Activated CD4-positive, alpha-beta T cell treated with anti-CD3 and anti-CD28 coated beads for 36 hours (primary cell): ENCODE results near the gene ATG5. TPM values are rescaled to one million over a fixed set of nuclear protein-coding genes. Genes with fewer than 3 reads are reported as not detected.
A peak's percentile ranks its signal among the peaks of the same experiment; 100 is the strongest.

Source experiments
- ATAC-seq: fragments of 200-7000 bp; cut with Tn5 transposase; one replicate; pipeline ENCODE4 v1.10.0; 2021; ENCODE audit warnings: mild to moderate bottlenecking, moderate library complexity
- CTCF ChIA-PET: fragments of 350-600 bp; sonication (Branson Sonifier 250); formaldehyde crosslinking; loops from one replicate; lab custom pipeline; 2021; ENCODE audit warnings: antibody characterized with exemption; lab: Charles Lee
- POLR2A ChIA-PET: fragments of 350-600 bp; sonication (Branson Sonifier 250); formaldehyde crosslinking; loops from one replicate; lab custom pipeline; 2021; ENCODE audit warnings: antibody characterized with exemption, inconsistent platforms; lab: Charles Lee
- DNase-seq: peaks from one replicate; pipeline ENCODE4 v3.0.0-alpha.2; 2020
- H3K27ac Mint-ChIP-seq: one replicate; pipeline ENCODE4 v1.8.0; 2021; ENCODE audit warnings: mixed read lengths
- H3K27me3 Mint-ChIP-seq: one replicate; pipeline ENCODE4 v1.8.0; 2021; ENCODE audit warnings: mixed read lengths
- H3K36me3 Mint-ChIP-seq: one replicate; pipeline ENCODE4 v1.8.0; 2021; ENCODE audit warnings: low read depth, mixed read lengths
- H3K4me1 Mint-ChIP-seq: one replicate; pipeline ENCODE4 v1.8.0; 2021; ENCODE audit warnings: mixed read lengths
- H3K4me3 Mint-ChIP-seq: one replicate; pipeline ENCODE4 v1.8.0; 2021; ENCODE audit warnings: mild to moderate bottlenecking, moderate library complexity, mixed read lengths
- H3K9me3 Mint-ChIP-seq: one replicate; pipeline ENCODE4 v1.8.0; 2021; ENCODE audit warnings: low read depth, mixed read lengths
- intact Hi-C, 2 experiments: fragments of 100-400 bp; cut with DNase I in 1 of 2; cut with micrococcal nuclease in 1 of 2; formaldehyde crosslinking; loops; one replicate each; pipeline versions ENCODE4 v1.14.2 to v1.15.1; 2022 to 2024; cut with DNase I, micrococcal nuclease
- total RNA-seq, 2 experiments: library from RNA; stranded (reverse); gene quantifications; one replicate each; pipeline ENCODE4 v1.2.3, GENCODE V29; 2021

Gene ATG5
- total RNA-seq, 2 experiments from 2014 or later: 27.2 to 31.6 TPM

GRCh38 chr6:106356378-106356777 is 30.8 kb upstream of the ATG5 start:
- POLR2A ChIA-PET: interaction anchor here (0.6 kb wide), 1 partner anchor 671 kb away, joined by 5 read pairs; no protein-coding TSS in a partner anchor
- CTCF ChIA-PET: interaction anchor here (0.8 to 1.7 kb wide), 3 partner anchors 17 to 82 kb away, joined by 3 to 6 read pairs (median 5); no protein-coding TSS in a partner anchor
- no peak overlapping the region for H3K27ac Mint-ChIP-seq
- H3K27me3 Mint-ChIP-seq: peaks cover 54% of the 10 kb centered on the region
- peaks cover 3% of the 10 kb centered on the region for H3K9me3 Mint-ChIP-seq
- no peak overlapping the region for H3K4me3 Mint-ChIP-seq
- intact Hi-C loops: no loop called here
- ATAC-seq (no peak), DNase-seq (no peak)
- H3K4me1 Mint-ChIP-seq: peaks cover 11% of the 10 kb centered on the region
- no peaks in the 10 kb centered on the region for H3K36me3 Mint-ChIP-seq

DNA sequence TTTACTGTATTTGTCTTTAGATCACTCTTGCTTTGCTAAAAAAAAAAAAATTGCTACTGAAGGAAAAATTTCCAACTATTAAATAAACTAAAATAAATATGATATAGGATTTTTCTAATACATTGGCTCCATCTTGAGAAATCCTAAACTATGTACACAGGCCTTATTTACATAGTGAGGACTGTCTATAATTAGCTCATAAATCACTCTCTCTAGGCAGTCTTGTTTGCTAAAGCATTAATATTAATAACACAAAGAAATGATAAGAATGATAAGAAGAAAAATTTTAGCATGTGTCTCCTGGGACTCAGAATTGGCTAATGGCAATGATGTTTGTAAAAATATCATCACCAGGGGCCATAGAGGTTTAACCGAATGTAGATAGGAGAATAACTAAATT is 21.7 kb upstream of the ATG5 start:
- POLR2A ChIA-PET: no interaction called here
- H3K4me1 Mint-ChIP-seq: no peaks in the 10 kb centered on the region

DNA sequence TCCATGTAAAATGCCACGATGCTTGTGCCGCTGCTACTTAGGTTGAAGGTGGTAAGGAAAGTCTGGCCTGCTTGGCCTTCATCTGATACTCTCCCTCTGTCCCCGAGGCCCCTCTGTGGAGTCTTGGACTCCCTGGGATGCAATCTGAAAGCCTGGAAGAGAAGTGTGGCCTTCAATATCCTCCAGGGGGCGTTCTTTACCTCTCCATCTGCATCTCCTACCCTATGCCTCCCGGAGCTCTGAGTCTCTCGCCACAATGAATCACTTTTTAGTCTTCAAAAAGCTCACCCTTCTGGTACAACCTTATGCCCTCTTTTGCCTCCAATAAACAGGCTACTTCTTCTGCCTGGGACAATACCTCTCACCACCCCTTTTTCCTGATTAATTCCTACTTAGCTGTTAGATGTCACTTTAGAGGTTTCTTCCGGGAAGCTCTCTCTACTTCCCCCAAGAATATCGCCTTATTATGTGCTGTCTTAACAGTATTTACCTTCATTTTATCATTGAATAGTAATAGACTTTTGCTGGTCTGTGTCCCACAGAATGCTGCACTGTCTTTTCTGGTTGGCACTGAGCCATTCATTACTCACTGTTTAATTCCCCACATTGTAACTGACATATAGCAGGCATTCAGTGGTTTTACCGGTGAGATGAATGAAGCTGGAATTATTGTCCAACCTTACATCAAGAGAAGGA is 13.9 kb upstream of the ATG5 start:
- intact Hi-C loops: loop anchor here (1.0 to 5.0 kb wide), 6 partner anchors 21 to 658 kb away; partner anchors contain the start of gene CRYBG1 (in 1 of the 2)
- Mint-ChIP-seq H3K36me3 (no peaks in the 10 kb centered on the region), H3K4me3 (no peak overlapping the region), H3K9me3 (no peaks in the 10 kb centered on the region), H3K27ac (no peak overlapping the region), H3K27me3 (peaks cover 34% of the 10 kb centered on the region), H3K4me1 (peaks cover 5% of the 10 kb centered on the region)
- ChIA-PET POLR2A (interaction anchor here (0.7 kb wide), 1 partner anchor 12 kb away, joined by 3 read pairs; no protein-coding TSS in a partner anchor), CTCF (interaction anchor here (0.6 to 2.5 kb wide), 48 partner anchors 8 to 902 kb away, joined by 3 to 16 read pairs (median 4); partner anchors contain the start of genes ATG5 and CRYBG1)
- DNase-seq: peak; percentile 68
- peak; percentile 98 for ATAC-seq

More for the DNA sequence above, 21.7 kb upstream of the ATG5 start:
- intact Hi-C loops: no loop called here
- CTCF ChIA-PET: interaction anchor here (0.7 to 2.8 kb wide), 9 partner anchors 8 to 219 kb away, joined by 3 to 12 read pairs (median 5); partner anchors contain the start of gene CRYBG1
- DNase-seq (no peak), ATAC-seq (no peak)
- no peaks in the 10 kb centered on the region for H3K9me3 Mint-ChIP-seq
- no peak overlapping the region for H3K4me3 Mint-ChIP-seq
- H3K36me3 Mint-ChIP-seq: no peaks in the 10 kb centered on the region
- no peak overlapping the region for H3K27ac Mint-ChIP-seq
- peaks cover 21% of the 10 kb centered on the region for H3K27me3 Mint-ChIP-seq

GRCh38 chr6:106334646-106335448 is 9.3 kb upstream of the ATG5 start:
- DNase-seq (peak; percentile 71), ATAC-seq (peak; percentile 78)
- H3K4me3 Mint-ChIP-seq: no peak overlapping the region
- ChIA-PET POLR2A (interaction anchor here (0.6 kb wide), 1 partner anchor 620 kb away, joined by 4 read pairs; no protein-coding TSS in a partner anchor), CTCF (interaction anchor here (0.5 to 4.0 kb wide), 32 partner anchors 8 to 973 kb away, joined by 3 to 44 read pairs (median 4); partner anchors contain the start of genes ATG5 and CRYBG1)
- no peak overlapping the region for H3K27ac Mint-ChIP-seq
- peaks cover 23% of the 10 kb centered on the region for H3K27me3 Mint-ChIP-seq
- intact Hi-C loops: loop anchor here (1.0 to 5.0 kb wide), 5 partner anchors 110 to 662 kb away; no protein-coding TSS in a partner anchor
- peaks cover 5% of the 10 kb centered on the region for H3K4me1 Mint-ChIP-seq
- no peaks in the 10 kb centered on the region for H3K9me3 Mint-ChIP-seq
- H3K36me3 Mint-ChIP-seq: no peaks in the 10 kb centered on the region

- Mint-ChIP-seq H3K27me3 (peaks cover 5% of the 10 kb centered on the region), H3K9me3 (no peaks in the 10 kb centered on the region), H3K27ac (peak overlapping the region; percentile 98), H3K36me3 (peaks cover 2% of the 10 kb centered on the region), H3K4me1 (peaks cover 45% of the 10 kb centered on the region), H3K4me3 (peak overlapping the region; percentile 99)
- ChIA-PET POLR2A (interaction anchor here (0.7 kb wide), 1 partner anchor 196 kb away, joined by 3 read pairs; no protein-coding TSS in a partner anchor), CTCF (interaction anchor here (0.6 to 2.9 kb wide), 5 partner anchors 9 to 284 kb away, joined by 3 to 16 read pairs (median 3); no protein-coding TSS in a partner anchor)
- no peak for ATAC-seq
- DNase-seq: no peak
- intact Hi-C loops: loop anchor here (1.0 to 10.0 kb wide), 11 partner anchors 9 to 1466 kb away; partner anchors contain the start of genes BEND3 (in 1 of the 2), HACE1 (in 1 of the 2), MTRES1 (in 1 of the 2) and PDSS2 (in 1 of the 2)
These were observed 729 bp downstream of the ATG5 start for GRCh38 chr6:106324726-106325335.

- H3K36me3 Mint-ChIP-seq: peaks cover 2% of the 10 kb centered on the region
- ATAC-seq: no peak
- H3K9me3 Mint-ChIP-seq: no peaks in the 10 kb centered on the region
- H3K4me3 Mint-ChIP-seq: no peak overlapping the region
- intact Hi-C loops: loop anchor here in 1 of 2 experiments (10.0 kb wide), 1 partner anchor 793 kb away; the partner anchor contains the start of gene BEND3
- no peak for DNase-seq
- peaks cover 60% of the 10 kb centered on the region for H3K4me1 Mint-ChIP-seq
- H3K27me3 Mint-ChIP-seq: no peaks in the 10 kb centered on the region
- H3K27ac Mint-ChIP-seq: no peak overlapping the region
- ChIA-PET CTCF (no interaction called here), POLR2A (no interaction called here)
These were observed 3.6 kb downstream of the ATG5 start for GRCh38 chr6:106321940-106322339.

DNA sequence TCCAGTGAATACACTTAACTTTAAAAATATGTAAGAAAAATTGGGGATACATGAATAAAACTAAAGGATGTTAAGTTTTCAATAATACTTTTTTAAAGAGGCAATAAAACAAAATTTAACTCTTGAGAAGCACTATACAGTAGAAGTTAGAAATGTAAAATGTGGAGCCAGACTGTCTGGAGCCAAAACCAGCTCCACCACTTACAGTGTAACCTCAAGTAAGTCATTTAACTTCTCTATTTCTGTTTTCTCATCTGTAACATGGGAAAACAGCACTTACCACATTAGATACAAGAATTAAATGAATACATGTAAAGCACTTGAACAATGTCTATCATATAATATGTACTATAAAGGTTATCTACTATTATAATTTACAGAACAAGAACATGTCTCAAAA is 6.7 kb downstream of the ATG5 start:
- CTCF ChIA-PET: interaction anchor here (0.7 to 2.8 kb wide), 5 partner anchors 8 to 363 kb away, joined by 3 to 12 read pairs (median 3); no protein-coding TSS in a partner anchor
- no peak for ATAC-seq
- no peaks in the 10 kb centered on the region for H3K9me3 Mint-ChIP-seq

GRCh38 chr6:106318061-106318460 is 7.5 kb downstream of the ATG5 start:
- ChIA-PET POLR2A (no interaction called here), CTCF (interaction anchor here (0.7 to 2.8 kb wide), 3 partner anchors 16 to 38 kb away, joined by 3 to 12 read pairs (median 3); no protein-coding TSS in a partner anchor)
- Mint-ChIP-seq H3K4me3 (no peak overlapping the region), H3K9me3 (no peaks in the 10 kb centered on the region), H3K4me1 (peaks cover 57% of the 10 kb centered on the region), H3K27ac (no peak overlapping the region), H3K27me3 (no peaks in the 10 kb centered on the region), H3K36me3 (peaks cover 13% of the 10 kb centered on the region)
- DNase-seq (no peak), ATAC-seq (no peak)
- intact Hi-C loops: no loop called here

More for the DNA sequence above, 6.7 kb downstream of the ATG5 start:
- DNase-seq: no peak
- no peaks in the 10 kb centered on the region for H3K27me3 Mint-ChIP-seq
- no peak overlapping the region for H3K27ac Mint-ChIP-seq
- H3K4me1 Mint-ChIP-seq: peaks cover 60% of the 10 kb centered on the region
- intact Hi-C loops: no loop called here
- peaks cover 8% of the 10 kb centered on the region for H3K36me3 Mint-ChIP-seq
- POLR2A ChIA-PET: no interaction called here
- H3K4me3 Mint-ChIP-seq: no peak overlapping the region

DNA sequence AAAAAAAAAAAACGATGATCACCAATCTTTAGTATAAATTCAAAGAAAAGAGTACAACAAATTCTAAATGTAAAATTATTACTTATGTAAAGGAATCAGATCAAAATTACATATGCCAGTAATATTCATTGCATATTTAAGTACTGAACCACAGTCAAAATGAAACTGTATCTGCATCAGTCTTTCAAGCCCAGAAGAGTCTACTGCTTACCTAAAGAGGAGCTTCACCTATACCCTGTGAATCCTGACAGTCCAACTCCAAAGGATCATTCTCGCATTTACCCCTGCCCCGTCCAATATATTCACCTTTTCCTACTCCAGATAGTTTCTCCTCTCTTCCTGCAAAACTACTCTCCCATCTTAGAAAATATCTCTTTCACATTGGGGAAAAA is 9.2 kb downstream of the ATG5 start:
- Mint-ChIP-seq H3K27ac (peak overlapping the region; percentile 77), H3K36me3 (peaks cover 25% of the 10 kb centered on the region), H3K9me3 (no peaks in the 10 kb centered on the region), H3K4me3 (no peak overlapping the region), H3K4me1 (peaks cover 62% of the 10 kb centered on the region), H3K27me3 (no peaks in the 10 kb centered on the region)
- peak; percentile 82 for ATAC-seq
- intact Hi-C loops: loop anchor here in 1 of 2 experiments (1.0 kb wide), 1 partner anchor 8 kb away; no protein-coding TSS in a partner anchor
- DNase-seq: no peak
- ChIA-PET CTCF (interaction anchor here (0.7 to 1.5 kb wide), 4 partner anchors 9 to 885 kb away, joined by 3 to 7 read pairs (median 4); partner anchors contain the start of gene ATG5), POLR2A (interaction anchor here (0.7 kb wide), 1 partner anchor 10 kb away, joined by 3 read pairs; no protein-coding TSS in a partner anchor)

DNA sequence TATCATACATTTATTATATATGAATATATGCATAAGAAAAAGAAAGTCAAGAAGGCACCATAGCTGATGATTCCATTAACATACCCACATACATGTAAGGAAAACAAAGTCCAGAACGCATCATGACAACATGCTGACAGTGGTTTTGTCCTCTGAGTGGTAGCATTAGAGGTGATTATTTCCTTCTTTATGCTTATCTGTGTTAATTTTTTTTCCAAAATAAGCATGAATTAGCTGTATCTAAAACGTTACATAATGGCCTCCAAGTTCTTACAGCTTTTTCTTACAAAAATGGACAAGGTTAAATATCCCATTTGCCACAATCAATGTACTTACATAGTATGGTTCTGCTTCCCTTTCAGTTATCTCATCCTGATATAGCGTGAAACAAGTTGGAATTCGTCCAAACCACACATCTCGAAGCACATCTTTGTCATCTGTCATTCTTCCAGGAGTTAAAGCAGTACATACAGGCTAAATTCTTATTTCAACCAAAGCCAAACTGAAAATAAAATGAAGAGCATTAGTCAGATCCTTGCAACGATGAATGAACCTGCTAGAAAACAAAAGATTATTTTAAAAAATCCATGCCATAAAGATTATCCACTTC is 9.7 kb downstream of the ATG5 start:
- peaks cover 62% of the 10 kb centered on the region for H3K4me1 Mint-ChIP-seq
- H3K4me3 Mint-ChIP-seq: no peak overlapping the region
- POLR2A ChIA-PET: interaction anchor here (0.7 kb wide), 1 partner anchor 10 kb away, joined by 3 read pairs; no protein-coding TSS in a partner anchor

More for the DNA sequence above, 9.7 kb downstream of the ATG5 start:
- peaks cover 28% of the 10 kb centered on the region for H3K36me3 Mint-ChIP-seq
- ATAC-seq: peak; percentile 66
- intact Hi-C loops: loop anchor here in 1 of 2 experiments (1.0 kb wide), 1 partner anchor 8 kb away; no protein-coding TSS in a partner anchor
- DNase-seq: peak; percentile 12
- no peaks in the 10 kb centered on the region for H3K9me3 Mint-ChIP-seq
- H3K27me3 Mint-ChIP-seq: no peaks in the 10 kb centered on the region
- peak overlapping the region; percentile 77 for H3K27ac Mint-ChIP-seq
- CTCF ChIA-PET: interaction anchor here (0.7 to 1.5 kb wide), 4 partner anchors 10 to 885 kb away, joined by 3 to 7 read pairs (median 4); partner anchors contain the start of gene ATG5
